Measurements from ENCODE around the gene GNAZ.

DNA sequence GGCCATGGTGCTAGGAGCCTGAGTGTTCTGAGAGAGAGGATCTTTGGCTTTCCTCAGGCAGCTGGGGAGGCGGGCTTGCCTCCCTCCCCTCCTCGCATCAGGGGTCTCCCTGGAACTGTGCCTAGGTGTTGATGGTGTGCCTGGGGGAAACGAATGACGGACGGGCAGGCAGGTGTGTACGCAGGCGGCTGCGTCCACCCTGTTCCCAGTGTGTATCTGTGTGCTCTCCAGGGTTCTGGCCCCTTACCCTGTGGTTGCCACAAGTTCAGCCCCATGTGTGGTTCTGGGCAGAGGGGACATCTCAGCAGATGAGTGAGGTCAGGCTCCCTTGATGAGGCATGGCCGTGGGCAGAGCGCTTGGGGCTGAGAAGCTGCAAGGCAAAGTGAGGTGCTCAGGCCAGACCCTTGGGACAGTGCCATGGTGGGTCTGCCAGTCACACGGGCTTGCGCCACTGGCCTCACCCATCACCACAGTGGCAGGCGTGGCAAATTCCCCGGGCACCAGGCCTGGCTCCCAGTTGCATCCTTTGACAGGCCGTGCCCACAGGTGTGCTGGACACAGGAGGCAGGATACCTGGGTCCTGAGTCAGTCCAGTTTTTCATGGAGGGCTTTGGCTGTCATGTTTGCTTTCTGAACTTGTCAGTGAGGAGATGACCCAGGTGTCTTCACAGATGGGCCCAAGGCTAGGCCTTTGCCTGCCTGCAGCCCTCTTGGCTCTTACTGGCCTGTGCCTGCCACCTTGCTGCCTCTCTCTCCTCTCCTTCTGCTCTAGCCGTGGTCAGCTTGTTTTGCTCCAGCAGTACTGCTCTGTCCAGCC is 27.3 kb downstream of the GNAZ start:
- TF ChIP-seq, protein P1, sequence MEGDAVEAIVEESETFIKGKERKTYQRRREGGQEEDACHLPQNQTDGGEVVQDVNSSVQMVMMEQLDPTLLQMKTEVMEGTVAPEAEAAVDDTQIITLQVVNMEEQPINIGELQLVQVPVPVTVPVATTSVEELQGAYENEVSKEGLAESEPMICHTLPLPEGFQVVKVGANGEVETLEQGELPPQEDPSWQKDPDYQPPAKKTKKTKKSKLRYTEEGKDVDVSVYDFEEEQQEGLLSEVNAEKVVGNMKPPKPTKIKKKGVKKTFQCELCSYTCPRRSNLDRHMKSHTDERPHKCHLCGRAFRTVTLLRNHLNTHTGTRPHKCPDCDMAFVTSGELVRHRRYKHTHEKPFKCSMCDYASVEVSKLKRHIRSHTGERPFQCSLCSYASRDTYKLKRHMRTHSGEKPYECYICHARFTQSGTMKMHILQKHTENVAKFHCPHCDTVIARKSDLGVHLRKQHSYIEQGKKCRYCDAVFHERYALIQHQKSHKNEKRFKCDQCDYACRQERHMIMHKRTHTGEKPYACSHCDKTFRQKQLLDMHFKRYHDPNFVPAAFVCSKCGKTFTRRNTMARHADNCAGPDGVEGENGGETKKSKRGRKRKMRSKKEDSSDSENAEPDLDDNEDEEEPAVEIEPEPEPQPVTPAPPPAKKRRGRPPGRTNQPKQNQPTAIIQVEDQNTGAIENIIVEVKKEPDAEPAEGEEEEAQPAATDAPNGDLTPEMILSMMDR (IDR thresholded peaks at IDR 0.05; ENCODE audit: low read depth, low read length): no peak
- TF ChIP-seq POLR2A (IDR thresholded peaks at IDR 0.05; ENCODE audit: extremely low read depth, insufficient read length) (no peak), MYC (IDR thresholded peaks at IDR 0.05; ENCODE audit: low read depth, low read length) (no peak)
- TF ChIP-seq, protein P2, sequence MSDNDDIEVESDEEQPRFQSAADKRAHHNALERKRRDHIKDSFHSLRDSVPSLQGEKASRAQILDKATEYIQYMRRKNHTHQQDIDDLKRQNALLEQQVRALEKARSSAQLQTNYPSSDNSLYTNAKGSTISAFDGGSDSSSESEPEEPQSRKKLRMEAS (IDR thresholded peaks at IDR 0.05; ENCODE audit: low read depth, low read length): no peak

All from NB4 (cell line).